Measurements from ENCODE around the gene IGSF3.

- TF ChIP-seq CTCF (IDR thresholded peaks at IDR 0.05), result no peak
- TF ChIP-seq POLR2AphosphoS5 (IDR thresholded peaks at IDR 0.05), result no peak
Observed at GRCh38 chr1:116698244-116698595, 30.7 kb upstream of the IGSF3 start.

All from sigmoid colon (tissue), 4 donors.